Middle frontal gyrus (tissue), 1 donor: ENCODE data around the gene PNPLA1.
"Not testable (repeated sequence)": the region's sequence is repeated elsewhere in the genome, so short reads cannot be mapped to it uniquely, and the experiment has no call there.

Source experiments
- DNase-seq: peaks from one replicate; pipeline ENCODE4 v3.0.0-alpha.2; 2015; ENCODE audit warnings: low spot score; ENCODE audit errors: extremely low spot score

The PNPLA1 gene

DNA sequence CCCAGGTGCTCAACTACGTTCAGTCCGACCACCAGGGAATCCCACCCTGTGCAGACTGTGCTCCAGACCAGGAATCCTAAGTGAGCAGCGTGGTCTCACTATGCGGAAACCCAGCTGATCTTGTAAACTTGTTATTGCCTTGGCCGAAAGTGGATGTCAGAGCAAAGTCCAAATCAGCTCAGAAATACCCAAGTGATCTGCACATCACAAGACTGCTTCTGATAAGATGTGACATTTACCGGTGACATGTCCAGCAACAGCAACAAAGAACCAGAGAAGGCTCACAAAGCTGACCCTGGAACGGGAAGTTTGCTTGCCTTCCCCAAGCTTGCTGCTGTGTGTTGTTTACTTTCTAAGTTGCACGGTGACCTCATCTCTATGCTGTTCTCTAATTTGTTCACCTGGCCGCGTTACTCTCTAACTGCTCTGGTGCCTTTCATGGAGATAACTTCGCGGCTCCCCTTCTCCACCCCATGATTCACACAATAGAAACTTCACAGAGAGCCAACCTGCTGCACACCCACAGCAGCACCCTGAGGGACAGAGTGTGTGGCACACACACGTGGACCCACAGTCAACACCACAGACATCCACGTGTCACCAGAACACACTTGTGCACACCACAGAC, 65.1 kb downstream of the PNPLA1 start:
- DNase-seq = no peak

DNA sequence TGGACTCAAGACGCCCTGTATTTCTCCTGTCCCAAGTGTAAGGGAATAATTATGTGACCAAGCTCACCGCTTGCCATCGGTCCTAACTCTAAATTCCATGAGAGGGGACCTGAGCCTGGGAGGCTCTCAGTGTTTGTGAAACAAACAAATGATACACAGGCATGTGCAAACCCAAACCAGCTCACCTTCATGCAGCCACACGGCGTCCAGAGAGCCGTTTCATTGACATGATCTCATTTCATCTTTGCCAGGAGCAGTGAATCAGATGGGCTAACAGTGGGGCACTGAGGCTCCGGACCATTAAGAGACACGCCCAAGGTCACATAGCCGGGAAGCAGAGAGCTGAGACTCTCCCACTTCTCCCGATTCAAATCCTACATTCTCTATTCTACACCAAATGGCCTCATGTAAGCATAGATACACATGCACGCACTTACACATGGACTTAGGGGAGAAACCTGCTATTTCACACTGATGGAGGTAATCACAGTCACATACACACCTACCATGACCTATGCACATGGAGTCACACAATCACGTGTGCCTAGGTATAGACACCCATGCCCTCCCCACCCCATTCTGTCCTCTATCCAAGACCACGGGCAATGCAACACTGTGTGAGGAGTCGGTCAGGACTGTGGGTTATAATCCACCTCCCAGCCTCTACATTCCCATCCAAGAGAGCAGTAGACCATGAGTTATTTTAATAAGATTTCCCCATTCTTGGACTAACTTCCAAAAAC, 65.8 kb downstream of the PNPLA1 start:
- DNase-seq = no peak

DNA sequence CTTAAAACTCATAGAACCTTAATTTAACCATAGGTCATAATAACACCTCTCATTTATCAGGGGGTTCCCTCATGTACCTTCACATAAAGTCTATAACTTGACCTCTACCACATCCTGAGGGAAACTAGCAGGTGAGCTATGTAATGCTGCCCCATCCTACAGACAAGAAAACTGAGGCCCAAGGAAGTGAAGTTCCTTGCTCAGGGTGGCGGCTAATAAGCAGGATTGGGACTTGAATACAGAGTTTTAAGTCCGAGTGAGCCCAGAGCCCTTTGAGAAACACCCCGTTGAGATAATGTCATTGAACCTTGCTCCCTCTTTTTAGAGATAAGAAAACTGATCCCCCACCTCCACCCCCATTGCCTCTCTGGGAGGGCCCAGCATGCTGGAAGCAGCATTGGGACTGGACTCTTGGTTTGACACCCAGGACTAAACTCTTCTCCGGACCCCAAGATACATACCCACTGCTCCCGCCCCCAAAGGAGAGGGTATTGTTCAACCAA, 66.4 kb downstream of the PNPLA1 start:
- DNase-seq = no peak

DNA sequence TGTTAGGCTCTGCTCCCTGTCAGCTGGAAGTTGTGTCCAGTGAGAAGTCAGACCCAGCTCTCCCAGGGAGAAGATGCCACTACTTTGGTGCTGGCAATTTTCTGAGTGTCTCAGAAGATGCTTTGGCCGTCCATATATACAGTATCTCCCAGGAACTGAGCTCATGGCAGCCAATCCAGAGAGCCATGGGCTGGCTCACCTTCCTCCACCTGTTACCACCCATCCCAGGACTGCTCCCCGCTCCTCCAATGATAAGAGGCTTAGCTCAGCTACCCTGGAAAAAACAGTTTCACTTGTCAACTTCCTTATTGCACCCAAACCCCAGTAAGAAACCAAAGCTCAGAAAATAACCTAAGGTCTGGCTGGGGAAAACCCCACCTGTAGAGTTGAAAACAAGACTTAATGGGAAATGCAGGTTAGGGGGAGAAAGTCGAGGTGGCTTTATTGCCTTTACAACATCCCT, 67.0 kb downstream of the PNPLA1 start, which contains the start of gene BNIP5:
TSS of gene BNIP5 (minus strand) at position 110 of the 463 bp plus-strand sequence. CDS start 6,198 bp downstream, outside the sequence.
- no peak for DNase-seq

DNA sequence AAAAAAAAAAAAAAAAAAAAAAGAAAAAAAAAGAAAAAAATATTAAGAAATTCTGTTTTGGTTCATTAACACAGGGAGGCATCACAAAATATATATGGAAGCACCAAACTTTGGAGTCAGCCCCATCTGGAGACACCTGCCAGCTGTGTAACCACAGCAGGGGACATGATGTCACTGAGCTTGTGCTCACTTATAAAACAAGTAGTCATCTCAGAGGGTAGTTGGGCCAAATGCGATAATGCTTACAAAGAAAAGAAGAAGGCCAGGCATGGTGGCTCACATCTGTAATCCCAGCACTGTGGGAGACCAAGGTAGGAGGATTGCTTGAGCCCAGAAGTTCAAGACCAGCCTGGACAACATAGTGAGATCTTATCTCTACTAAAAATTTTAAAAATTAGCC, 68.0 kb downstream of the PNPLA1 start:
- no peak for DNase-seq

DNA sequence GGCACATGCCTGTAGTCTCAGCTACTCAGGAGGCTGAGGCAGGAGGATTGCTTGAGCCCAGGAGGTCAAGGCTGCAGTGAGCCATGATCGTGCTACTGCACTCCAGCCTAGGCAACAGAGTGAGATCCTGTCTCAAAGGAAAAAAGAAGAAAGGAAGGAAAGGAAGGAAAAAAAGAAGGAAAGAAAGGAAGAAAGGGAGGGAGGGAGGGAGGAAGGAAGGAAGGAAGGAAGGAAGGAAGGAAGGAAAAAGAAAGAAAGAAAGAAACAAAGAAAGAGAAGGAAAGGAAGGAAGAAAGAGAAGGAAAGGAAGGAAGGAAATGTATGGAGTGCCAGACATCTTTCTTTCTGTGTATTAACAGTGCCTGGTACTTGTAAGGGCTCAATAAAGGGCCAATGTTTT, 68.4 kb downstream of the PNPLA1 start:
- not testable (repeated sequence) for DNase-seq

DNA sequence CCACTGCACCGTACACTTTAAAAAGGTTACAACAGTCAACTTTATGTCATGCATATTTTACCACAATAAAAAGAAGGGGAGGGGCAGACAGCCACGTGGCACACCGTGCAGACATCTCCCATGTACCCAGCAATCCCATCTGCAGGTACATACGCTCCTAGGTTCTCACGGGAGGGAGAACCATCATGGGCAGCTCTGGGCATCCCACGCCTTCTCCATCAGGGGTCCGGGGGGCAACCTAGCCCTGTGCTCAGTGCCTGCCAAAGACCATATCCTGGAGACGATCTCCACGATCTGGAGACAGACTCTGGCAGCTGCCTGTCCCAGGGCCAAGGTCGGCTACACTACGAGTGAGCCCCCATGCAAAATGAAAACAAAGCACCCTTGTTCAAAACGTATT, 69.3 kb downstream of the PNPLA1 start:
- DNase-seq = no peak

DNA sequence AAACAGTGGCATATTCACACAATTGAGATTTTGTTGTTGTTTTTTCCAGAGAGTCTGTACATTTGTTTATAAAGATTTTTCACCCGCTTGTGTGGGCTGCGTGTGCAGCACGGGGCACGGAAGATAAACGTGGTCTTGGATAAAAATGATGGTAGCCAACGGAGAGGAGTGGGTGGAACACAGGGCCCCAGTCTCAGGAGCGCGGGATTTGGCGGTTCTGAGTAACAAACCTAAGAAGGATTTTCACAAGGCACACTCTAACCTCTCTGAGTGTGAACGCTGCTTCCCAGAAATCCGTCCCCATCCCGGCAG, 70.4 kb downstream of the PNPLA1 start:
- no peak for DNase-seq

DNA sequence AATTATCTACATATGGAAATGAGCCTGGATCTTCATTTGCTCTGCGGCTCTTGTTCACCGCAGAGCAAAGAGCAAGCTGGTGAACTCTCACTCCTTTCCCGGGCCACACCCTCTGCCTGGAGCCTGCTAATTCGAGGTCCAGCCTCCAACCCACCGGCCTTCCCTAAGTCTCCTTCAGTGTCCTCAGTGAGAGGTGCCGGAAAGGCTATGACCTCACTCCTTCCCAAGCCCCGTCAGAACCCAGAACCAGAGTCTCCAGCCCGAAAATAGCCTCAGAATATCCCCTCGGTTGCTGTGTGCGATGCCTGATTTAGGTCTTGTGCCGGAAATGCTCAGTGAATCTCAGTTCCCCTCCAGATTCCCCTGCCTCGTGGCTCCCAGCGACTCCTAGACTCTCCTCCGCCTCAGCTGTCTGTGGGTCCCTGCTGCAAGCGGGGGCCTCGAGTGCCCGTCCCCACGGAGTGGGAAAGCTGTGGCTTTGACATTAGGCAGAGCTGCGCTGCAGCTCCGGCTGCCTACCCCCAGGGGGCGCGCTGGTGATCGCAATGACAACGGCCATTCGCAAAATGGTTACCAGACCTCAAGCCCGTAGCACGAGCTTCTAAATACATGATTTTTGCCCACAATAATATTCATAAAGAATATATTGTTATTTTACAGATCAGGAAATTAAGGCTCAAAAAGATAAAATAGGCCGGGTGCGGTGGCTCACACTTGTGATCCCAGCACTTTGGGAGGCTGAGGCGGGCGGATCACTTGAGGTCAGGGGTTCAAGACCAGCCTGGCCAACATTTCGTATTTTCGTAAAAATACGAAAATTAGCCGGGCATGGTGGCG, 71.0 kb downstream of the PNPLA1 start:
- no peak for DNase-seq

DNA sequence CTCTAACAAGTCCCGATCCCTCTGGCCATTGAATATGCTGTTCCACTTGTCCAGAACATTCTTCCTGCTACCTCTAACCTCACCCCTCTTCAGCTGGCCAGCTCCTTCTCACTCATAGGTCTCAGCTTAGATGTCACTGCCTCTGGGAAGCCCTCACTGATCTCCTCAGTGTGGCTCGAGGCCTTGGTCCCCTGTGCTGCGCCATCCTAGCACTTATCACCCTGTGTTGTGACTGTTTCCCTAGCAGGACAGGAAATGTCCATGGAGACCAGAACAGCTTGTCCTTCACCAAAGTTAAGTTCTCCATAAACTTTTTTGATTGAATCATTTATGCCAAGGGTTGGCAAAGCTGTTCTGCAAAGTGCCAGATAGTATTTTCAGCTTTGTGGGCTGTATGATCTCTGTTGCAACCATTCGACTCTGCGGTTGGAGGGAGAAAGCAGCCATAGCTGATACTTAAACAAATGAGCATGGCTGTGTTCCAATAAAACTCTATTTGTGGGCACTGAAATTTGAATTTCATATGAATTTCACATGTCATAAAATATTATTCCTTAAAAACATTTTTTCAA, 73.3 kb downstream of the PNPLA1 start:
- DNase-seq = no peak

DNA sequence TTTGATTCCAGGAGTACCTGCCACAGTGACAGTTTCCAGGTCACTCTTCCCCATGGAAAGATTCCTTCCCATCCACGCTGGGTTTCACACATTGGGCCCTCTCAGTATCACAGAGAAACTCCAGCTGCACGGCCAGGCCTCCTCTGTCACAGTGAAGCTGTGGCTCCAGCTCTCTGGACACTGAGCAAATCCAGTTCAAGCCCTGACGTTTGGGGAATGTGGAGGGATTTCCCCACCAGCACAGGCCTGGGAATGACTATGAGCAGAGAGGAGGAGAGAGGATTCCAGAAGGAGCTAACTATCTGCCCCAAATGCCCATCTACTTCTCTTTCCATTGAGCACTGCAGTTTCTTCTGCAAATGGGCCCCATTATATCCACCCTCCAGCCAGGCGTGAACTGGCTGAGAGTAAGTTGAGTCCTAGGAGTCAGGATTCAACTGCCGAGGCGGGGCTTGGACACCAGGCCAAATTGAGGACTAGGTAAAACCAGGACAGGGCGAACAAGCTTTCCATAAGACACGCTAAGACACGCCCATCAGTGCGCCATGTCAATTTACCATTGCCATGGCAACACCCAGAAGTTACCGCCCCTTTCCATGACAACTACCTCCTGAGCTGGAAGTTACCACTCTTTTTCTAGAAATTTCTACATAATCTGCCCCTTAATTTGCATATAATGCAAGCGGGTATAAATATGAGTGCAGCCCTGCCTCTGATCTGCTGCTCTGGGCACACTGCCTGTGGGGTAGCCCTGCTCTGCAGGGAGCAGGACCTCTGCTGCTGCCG, 76.0 kb downstream of the PNPLA1 start:
- no peak for DNase-seq

DNA sequence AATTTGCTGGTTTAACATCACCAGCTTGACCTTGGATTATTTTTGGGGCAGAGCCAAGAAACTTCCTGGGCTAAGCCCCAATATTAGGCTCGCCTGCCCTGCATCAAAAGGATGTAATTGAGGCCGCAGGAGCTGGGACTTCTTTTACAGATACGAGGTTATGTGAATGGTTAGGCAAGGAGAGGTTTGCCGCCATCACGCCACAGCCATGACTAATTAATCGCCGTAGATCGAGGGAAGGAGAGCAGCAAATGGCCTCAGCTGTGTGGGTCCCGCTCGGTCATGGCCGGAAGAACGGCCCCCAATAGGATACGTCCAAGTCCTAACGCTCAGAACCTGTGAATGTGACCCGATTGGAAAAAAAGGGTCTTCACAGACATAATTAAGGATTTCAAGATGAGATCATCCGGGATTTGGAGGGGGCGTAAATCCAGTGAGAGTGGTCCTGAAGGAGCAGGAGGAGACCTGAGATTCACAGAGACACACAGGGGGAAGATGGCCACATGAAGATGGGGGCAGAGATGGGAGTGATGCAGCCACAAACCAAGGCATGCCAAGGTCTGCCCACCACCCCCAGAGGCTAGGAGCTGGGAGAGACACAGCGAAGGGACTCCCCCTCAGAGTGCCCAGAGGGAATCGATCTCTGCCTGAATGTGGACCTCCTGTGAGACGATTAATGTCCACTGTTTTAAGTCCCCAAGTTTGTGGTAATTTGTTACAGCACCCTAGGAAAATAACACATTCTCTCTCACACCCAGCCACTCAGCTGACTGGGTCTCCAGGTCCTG, 76.8 kb downstream of the PNPLA1 start:
- no peak for DNase-seq

DNA sequence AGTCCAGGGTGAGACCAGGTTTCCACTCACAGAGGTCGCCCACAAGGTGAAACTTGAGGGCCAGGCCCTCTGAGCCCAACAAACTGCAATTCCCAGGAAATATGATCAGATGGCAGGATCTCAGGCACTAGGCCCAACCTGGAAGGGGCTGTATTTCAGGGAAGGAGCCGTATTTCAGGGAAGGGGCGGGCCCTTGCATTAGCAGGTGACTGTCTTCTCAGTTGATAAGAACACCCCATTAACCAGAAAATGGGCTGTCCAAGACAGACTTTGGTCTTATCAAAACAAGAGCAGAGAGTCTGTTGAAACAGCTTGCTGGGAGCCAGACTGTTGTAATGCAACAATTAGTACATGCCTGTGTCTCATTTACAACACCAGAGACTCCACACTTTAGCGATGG, 77.8 kb downstream of the PNPLA1 start:
- DNase-seq = no peak

DNA sequence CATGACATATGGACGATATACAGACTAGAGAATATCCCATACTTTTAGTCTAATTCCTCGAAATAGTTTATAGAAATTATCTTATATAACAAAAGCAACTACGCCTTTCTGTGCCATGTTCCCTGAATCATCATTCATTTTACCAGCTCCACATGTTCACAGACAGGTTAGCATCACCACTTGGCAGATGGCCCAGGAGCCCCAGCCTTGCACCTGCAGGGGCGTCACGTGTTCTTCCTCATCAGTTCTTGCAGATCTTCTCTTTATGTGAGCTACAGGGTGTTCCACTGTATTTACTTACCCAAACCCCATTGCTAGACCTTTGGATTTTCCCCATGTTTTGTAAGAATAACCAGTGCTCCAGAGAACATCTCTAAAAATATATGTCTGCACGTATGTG, 79.4 kb downstream of the PNPLA1 start:
- no peak for DNase-seq

DNA sequence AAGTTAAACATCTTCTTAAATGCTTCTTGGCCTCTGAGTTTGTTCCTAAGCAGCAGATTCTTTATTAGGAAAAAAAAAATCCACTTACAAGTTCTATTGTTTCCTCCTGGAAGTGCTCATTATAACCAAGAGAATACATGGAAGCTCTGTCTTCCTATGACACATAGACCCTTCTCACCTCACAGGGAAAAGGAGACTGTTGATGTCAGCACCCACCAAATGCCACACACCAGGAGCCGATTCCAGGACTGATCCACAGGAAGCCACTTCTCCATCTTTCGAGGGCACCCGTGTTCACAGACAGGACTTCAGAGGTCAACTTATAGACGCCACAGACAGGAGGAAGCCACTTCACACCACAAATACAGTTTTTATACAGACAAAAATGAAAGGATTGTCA, 80.2 kb downstream of the PNPLA1 start:
- DNase-seq = no peak

DNA sequence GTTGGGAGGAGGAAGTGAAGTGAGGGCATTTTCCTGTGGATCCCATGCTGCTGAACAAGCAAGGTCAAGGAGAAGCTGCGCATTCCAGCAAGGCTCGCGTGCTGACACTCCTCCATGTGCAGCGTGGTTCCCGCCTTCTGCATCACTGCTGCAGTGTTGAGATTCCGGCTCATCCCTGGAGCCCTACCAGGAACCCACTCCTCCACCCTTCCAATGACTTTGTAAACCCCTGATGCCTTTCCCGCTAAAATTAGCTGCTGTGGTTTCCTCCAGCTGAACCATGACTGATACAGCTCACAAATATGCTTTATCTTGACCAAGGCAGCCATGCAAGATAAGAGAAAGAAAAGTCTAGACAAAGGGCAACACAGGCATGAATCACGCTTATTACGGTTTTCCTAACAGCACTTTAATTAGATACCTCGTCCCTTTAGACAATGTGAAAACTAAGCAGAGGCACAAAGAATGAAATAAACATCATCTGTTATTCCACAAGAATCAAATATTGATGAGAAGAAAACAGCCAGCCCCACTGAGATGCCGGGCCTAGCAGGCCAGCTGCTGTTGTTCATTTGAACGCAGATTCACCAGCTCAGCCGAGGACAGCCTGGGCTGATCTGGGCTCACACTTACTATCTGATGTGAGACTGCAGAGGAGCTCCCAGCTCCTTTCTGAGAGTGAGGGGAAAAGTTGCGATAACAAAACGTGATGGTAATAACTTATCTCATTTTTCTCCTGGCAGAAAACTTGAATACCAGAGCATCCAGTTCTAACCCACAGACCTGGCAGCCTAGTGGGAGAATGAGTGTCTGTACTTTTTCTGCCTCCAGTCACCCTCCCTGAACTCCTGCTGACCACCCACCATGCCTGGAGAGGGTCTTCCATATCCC, 81.1 kb downstream of the PNPLA1 start:
- DNase-seq = no peak

DNA sequence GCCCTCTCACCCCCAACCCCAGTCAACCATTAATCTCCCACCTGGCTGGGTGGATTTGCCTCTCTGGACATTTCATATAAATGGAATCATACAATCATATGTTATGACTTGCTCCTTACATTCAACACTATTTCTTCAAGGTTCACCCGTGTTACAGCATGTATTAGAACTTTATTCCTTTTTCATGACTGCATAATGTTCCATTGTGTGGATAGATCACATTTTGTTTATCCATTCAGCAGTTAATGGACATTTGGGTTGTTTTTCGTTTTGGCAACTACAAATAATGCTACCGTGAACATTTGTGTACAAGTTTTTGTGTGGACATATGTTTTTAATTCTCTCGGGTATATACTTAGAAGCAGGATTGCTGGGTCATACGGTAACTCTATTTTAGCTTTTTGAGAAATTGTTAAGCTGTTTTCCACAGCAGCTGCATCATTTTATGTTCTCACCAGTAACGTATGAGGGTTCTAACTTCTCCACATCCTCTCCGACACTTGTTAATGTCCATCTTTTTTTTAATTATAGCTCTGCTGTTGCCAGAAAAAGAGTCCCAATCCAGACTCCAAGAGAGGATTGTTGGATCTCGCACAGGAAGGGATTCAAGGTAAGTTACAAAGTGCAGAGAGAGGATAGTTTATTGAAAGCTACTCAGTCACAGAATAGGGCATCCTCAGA, 82.8 kb downstream of the PNPLA1 start:
- DNase-seq = no peak

DNA sequence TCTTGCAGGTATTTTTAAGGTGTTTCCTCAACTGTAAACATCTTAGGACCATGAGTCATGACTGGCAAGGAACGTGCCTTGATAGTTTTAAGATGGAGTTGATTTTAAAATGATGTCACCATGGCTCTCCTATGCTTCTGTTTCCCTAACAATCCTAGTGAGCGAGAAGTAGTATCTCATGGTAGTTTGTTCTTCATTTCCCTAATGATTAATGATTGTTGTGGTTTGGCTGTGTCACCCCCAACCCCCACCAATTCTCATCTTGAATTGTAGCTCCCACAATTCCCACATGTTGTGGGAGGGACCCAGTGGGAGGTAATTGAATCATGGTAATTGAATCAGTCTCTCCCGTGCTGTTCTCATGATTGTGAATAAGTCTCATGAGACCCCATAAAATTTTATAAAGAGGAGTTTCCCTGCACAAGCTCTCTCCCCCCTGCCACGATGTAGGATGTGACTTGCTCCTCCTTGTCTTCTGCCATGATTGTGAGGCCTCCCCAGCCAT, 83.6 kb downstream of the PNPLA1 start:
- no peak for DNase-seq
